Measurements from ENCODE around the gene CYB5R2.

CYB5R2 gene

GRCh38 chr11:7637447-7638157 lies 35.7 kb downstream of the CYB5R2 start:
- no peak for DNase-seq (ENCODE audit: low spot score)

- no peak for DNase-seq (ENCODE audit: low spot score)
Observed at GRCh38 chr11:7636350-7636749, 37.0 kb downstream of the CYB5R2 start.

GRCh38 chr11:7635708-7636107 lies 37.6 kb downstream of the CYB5R2 start:
- DNase-seq (ENCODE audit: low spot score), result no peak

GRCh38 chr11:7635137-7635536 lies 38.2 kb downstream of the CYB5R2 start:
- no peak for DNase-seq (ENCODE audit: low spot score)

- no peak for DNase-seq (ENCODE audit: low spot score)
Observed at GRCh38 chr11:7632211-7632610, 41.1 kb downstream of the CYB5R2 start.

- no peak for DNase-seq (ENCODE audit: low spot score)
Observed at GRCh38 chr11:7630002-7630401, 43.3 kb downstream of the CYB5R2 start.

- no peak for DNase-seq (ENCODE audit: low spot score)
Observed at GRCh38 chr11:7628660-7629059, 44.6 kb downstream of the CYB5R2 start.

GRCh38 chr11:7622721-7623120 lies 50.6 kb downstream of the CYB5R2 start:
- DNase-seq (ENCODE audit: low spot score), result no peak

- no peak for DNase-seq (ENCODE audit: low spot score)
Observed at GRCh38 chr11:7621554-7621953, 51.7 kb downstream of the CYB5R2 start.

- no peak for DNase-seq (ENCODE audit: low spot score)
Observed at GRCh38 chr11:7621090-7621489, 52.2 kb downstream of the CYB5R2 start.

- DNase-seq (ENCODE audit: low spot score), result no peak
Observed at GRCh38 chr11:7619322-7619721, 54.0 kb downstream of the CYB5R2 start.

- no peak for DNase-seq (ENCODE audit: low spot score)
Observed at GRCh38 chr11:7617032-7617431, 56.3 kb downstream of the CYB5R2 start.

Data from CD4-positive, alpha-beta T cell treated with Interleukin-2 at 100 ng/mL for 4 hours (primary cell).